H1 (cell line): ENCODE results near the gene AUH.

Experiments used
- FOSL1 ChIP-seq: IDR thresholded peaks from 2 replicates; pipeline ENCODE4 v1.6.1; 2011; ENCODE audit warnings: mild to moderate bottlenecking, low read depth, low read length, moderate library complexity; ENCODE audit not compliant: insufficient read depth
- JUN ChIP-seq: IDR thresholded peaks from 2 replicates; pipeline ENCODE4 v1.6.1; 2011; ENCODE audit warnings: low read depth, mild to moderate bottlenecking, improper control_type of control experiment, low read length
- KDM5A ChIP-seq: fragments of 200-600 bp; IDR thresholded peaks from 2 replicates; pipeline ENCODE4 v1.7.1; 2012; ENCODE audit warnings: mild to moderate bottlenecking, low read length, inconsistent platforms, mixed read lengths
- POLR2A ChIP-seq, 2 experiments: IDR thresholded peaks; 1 replicate in 1 of 2; 2 replicates in 1 of 2; pipeline ENCODE4 v1.6.1; 2011; ENCODE audit warnings: low read depth in 2 of 2, low read length in 2 of 2, mild to moderate bottlenecking in 2 of 2; ENCODE audit errors: control extremely low read depth in 1 of 2
- POU5F1 ChIP-seq: IDR thresholded peaks from 2 replicates; pipeline ENCODE4 v1.6.1; 2011; ENCODE audit warnings: low read depth, mild to moderate bottlenecking, low read length, moderate library complexity
- TAF7 ChIP-seq: optimal IDR thresholded peaks from 2 replicates; pipeline ENCODE3; 2011; ENCODE audit warnings: low read depth, mild to moderate bottlenecking, inconsistent platforms, low read length, moderate library complexity, borderline replicate concordance
- TF ChIP-seq, protein P1 (sequence below): IDR thresholded peaks from 2 replicates; pipeline ENCODE4 v1.6.1; 2012; ENCODE audit warnings: low read length, inconsistent platforms
- TF ChIP-seq, protein P2 (sequence below), 3 experiments: IDR thresholded peaks; 1 replicate in 2 of 3; 2 replicates in 1 of 3; pipeline versions ENCODE4 v1.5.1 to v1.6.1; 2011; ENCODE audit warnings: low read length in 3 of 3, mild to moderate bottlenecking in 3 of 3, inconsistent platforms in 2 of 3, low read depth in 1 of 3, moderate library complexity in 1 of 3; ENCODE audit not compliant: insufficient read depth in 1 of 3; ENCODE audit errors: control extremely low read depth in 1 of 3

DNA sequence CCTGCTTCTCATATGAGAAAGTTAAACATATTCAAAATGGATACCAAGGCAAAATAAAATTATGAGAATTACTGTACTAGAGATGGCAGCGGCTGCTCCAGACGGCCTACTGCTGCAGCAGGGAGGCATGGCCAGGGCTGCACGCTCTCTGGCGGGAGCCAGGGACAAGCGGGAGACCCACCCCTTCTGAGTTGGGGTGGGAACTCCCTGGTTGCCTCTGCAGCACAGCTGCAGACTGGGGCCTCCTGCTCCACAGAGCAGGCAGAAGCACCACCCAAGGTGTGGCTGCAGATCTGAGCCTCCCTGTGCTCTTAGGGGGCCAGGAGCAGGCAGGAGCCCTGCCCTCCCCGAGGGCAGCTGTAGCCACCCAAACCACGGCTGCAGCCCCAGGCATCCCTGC is 2.3 kb upstream of the AUH start:
- TF ChIP-seq, protein P1, sequence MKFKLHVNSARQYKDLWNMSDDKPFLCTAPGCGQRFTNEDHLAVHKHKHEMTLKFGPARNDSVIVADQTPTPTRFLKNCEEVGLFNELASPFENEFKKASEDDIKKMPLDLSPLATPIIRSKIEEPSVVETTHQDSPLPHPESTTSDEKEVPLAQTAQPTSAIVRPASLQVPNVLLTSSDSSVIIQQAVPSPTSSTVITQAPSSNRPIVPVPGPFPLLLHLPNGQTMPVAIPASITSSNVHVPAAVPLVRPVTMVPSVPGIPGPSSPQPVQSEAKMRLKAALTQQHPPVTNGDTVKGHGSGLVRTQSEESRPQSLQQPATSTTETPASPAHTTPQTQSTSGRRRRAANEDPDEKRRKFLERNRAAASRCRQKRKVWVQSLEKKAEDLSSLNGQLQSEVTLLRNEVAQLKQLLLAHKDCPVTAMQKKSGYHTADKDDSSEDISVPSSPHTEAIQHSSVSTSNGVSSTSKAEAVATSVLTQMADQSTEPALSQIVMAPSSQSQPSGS, result no peak
- TF ChIP-seq JUN, result no peak
- TF ChIP-seq, protein P2, sequence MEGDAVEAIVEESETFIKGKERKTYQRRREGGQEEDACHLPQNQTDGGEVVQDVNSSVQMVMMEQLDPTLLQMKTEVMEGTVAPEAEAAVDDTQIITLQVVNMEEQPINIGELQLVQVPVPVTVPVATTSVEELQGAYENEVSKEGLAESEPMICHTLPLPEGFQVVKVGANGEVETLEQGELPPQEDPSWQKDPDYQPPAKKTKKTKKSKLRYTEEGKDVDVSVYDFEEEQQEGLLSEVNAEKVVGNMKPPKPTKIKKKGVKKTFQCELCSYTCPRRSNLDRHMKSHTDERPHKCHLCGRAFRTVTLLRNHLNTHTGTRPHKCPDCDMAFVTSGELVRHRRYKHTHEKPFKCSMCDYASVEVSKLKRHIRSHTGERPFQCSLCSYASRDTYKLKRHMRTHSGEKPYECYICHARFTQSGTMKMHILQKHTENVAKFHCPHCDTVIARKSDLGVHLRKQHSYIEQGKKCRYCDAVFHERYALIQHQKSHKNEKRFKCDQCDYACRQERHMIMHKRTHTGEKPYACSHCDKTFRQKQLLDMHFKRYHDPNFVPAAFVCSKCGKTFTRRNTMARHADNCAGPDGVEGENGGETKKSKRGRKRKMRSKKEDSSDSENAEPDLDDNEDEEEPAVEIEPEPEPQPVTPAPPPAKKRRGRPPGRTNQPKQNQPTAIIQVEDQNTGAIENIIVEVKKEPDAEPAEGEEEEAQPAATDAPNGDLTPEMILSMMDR (IDR thresholded peaks at IDR 0.05; ENCODE audit: control extremely low read depth in 1 of 3, insufficient read depth in 1 of 3, low read depth in 1 of 3, low read length in 3 of 3), result no peak
- no peak for TF ChIP-seq POLR2A (IDR thresholded peaks at IDR 0.05; ENCODE audit: control extremely low read depth in 1 of 2, low read depth in 2 of 2, low read length in 2 of 2)
- no peak for TF ChIP-seq POU5F1
- no peak for TF ChIP-seq KDM5A
- no peak for TF ChIP-seq FOSL1
- no peak for TF ChIP-seq TAF7
